Ovary (tissue), 3 donors: ENCODE data around the gene UBE3D.

Experiments used
- CTCF ChIP-seq, 3 donors: fragments of 450-650 bp in 2 of 3; fragments of 200-600 bp in 1 of 3; IDR thresholded peaks; one replicate each; pipeline versions ENCODE4 v1.5.1 to v1.8.0; 2016 to 2022; ENCODE audit warnings: antibody characterized with exemption in 3 of 3, mild to moderate bottlenecking in 1 of 3
- POLR2A ChIP-seq: fragments of 450-650 bp; IDR thresholded peaks from one replicate; pipeline ENCODE4 v1.6.1; 2017; ENCODE audit warnings: antibody characterized with exemption, mild to moderate bottlenecking, moderate library complexity
- donor health status: DM: no; HTN: no; CAD: no.

GRCh38 chr6:82870582-82871172 lies 195.0 kb downstream of the UBE3D start:
- TF ChIP-seq POLR2A: no peak
- TF ChIP-seq CTCF (IDR thresholded peaks at IDR 0.05): no peak
